Measurements from ENCODE around the gene PADI3. TPM values are rescaled to one million over a fixed set of nuclear protein-coding genes. Genes with fewer than 3 reads are reported as not detected.

The PADI3 gene
- under 1 TPM; 0.07 to 0.12 (median 0.09) TPM for polyA plus RNA-seq (ENCODE audit: insufficient read length in 3 of 3)
- long read RNA-seq, donor 1: 0 reads
- long read RNA-seq, donor 2: 0 reads
- long read RNA-seq, donor 3: 0 reads
- long read RNA-seq, donor 4: 0 reads
- long read RNA-seq, donor 5: 0 reads
- long read RNA-seq, donor 6: 0 reads
- long read RNA-seq, donor 7: 0 reads
- long read RNA-seq, donor 8: 0 reads
- long read RNA-seq, donor 9: 0 reads
- long read RNA-seq, donor 10: 0 reads
- long read RNA-seq, donor 11: 0 reads
- long read RNA-seq, donor 12: 0 reads
- long read RNA-seq, donor 13: 0 reads
- long read RNA-seq, donor 14: 0 reads
- long read RNA-seq, donor 15: 0 reads
- long read RNA-seq, donor 16: 0 reads

DNA sequence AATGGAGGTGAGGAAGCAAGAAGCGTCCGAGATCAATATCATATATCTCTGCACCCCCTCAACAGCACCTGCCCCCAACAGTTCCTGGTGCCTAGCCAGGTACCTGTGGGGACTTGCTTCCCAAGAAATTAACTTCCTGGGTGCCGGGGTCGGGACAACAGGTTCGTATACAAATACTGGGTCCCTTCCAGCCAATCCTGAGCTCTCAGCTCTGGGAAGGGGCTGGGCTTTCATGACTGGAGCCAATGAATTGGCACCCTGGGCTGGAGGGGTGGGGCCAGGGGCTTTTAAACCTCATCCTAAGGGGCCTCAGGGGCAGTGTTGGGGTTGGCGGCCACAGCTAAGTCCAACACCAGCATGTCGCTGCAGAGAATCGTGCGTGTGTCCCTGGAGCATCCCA lies at the start of gene PADI3:
Gene PADI3, plus strand, starts transcription at position 318 of the 400 bp plus-strand sequence. Its CDS starts 40 bp downstream, at position 358.
- DNase-seq: no peak

GRCh38 chr1:17199267-17200044 lies 49.4 kb upstream of the PADI3 start:
- DNase-seq: no peak

GRCh38 chr1:17200246-17200645 lies 48.7 kb upstream of the PADI3 start:
- DNase-seq: no peak

DNA sequence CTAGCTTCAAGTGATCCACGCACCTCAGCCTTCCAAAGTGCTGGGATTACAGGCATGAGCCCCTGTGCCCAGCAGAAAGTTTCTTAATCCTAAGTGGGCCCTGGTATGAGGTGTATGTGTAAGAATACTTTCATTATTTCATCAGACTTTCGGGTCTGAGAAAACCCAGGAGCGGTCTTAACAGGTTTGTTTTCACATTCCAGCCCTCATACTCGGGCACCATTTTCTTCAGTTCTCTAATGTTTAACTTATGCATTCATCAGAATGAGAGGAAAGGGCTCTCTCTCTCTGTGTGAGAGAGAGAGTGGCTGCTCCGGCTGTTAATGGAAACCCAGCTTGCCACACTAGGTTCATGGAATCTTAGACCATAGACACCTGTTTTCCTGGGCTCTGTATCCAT lies 48.1 kb upstream of the PADI3 start:
- DNase-seq: no peak

GRCh38 chr1:17201201-17202021 lies 47.5 kb upstream of the PADI3 start:
- DNase-seq: no peak

- DNase-seq: no peak
Measured at GRCh38 chr1:17204546-17205440, 44.1 kb upstream of the PADI3 start, which contains the start of gene PADI1. TSS of gene PADI1 (plus strand) at chr1:17205128. CDS start at chr1:17205218, 90 bp downstream.

- no peak for DNase-seq
Measured at GRCh38 chr1:17205652-17206051, 43.2 kb upstream of the PADI3 start.

DNA sequence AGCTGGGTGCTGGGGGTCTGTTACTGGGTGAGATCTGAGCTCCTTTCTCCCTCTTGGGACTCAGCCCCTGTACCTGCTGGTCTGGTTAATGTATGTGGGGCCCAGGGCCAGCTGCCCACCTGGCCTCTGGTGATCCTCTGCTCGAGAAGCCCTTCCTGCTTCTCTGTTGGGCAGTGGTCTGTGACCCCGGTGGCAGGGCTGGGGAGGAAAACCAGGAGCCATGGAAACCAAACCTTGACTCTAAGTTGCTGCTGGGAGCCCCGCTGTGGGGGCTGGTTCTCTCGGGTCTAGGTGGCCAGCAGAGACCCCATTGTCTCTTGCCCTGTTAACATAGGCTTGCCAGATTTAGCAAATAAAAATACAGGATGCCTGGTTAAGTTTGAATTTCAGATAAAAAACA lies 42.7 kb upstream of the PADI3 start:
- no peak for DNase-seq

GRCh38 chr1:17207046-17207445 lies 41.9 kb upstream of the PADI3 start:
- no peak for DNase-seq

DNA sequence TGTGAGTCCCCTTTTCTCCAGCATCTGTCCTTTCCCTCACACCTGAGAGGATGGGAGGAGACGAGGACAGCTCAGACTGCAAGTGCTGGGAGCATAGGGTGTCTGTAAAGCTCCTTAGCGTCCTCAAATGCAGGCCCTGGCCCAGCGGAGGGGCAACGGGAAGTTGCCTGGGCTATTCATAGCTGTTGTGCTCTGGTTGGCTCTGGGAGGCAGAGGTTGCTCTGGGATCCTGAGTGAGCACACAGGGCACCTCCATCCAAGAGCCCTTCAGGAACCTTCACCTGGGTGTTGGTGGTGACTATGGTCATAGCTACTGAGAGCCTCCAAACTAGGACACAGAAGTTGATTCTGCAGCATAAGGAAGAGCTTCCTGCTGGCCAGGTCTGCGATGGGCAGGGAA lies 41.4 kb upstream of the PADI3 start:
- DNase-seq: no peak

DNA sequence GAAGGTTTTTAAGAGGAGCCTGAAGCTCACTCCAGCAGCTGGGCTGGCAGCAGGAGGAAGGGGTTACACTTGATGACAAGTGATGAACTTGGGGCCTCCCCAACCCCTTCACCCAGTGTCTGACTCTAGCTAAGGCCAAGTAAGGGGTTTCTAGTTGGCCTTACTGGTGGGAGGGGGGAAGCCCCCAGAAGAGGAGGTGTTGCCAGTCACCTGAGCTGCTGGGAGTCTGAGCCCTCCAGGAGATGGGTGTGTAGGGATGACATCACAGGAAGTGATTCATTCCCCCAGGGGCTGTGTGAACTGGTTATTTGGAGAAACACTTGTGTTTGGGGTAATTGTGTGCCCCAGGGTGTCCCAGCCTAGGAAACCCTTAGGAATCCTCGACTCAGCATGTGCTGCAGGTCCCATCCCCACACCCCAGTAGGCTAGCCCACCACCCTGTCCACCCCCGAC lies 40.9 kb upstream of the PADI3 start:
- no peak for DNase-seq

GRCh38 chr1:17208546-17208945 lies 40.4 kb upstream of the PADI3 start:
- no peak for DNase-seq

DNA sequence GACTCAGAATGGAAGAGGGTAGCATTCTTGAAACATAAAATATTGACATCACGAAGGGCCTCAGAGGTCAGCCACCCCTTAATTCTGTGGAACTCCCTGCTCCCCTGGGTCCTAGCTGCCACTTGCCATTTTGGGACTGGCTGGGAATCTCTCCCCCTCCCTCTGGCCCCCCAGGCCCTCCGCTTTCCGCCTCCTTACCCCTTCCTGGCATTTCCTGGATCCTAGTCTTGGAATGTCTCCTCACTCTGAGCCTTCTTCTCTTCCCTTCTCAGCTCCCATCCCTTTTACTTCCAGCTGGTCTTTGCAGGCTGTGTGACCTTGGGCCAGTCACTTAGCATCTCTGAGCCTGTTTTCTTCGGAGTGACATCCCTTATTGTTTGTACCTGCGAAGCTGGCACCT lies 39.5 kb upstream of the PADI3 start:
- DNase-seq: no peak

GRCh38 chr1:17210176-17210575 lies 38.7 kb upstream of the PADI3 start:
- no peak for DNase-seq

DNA sequence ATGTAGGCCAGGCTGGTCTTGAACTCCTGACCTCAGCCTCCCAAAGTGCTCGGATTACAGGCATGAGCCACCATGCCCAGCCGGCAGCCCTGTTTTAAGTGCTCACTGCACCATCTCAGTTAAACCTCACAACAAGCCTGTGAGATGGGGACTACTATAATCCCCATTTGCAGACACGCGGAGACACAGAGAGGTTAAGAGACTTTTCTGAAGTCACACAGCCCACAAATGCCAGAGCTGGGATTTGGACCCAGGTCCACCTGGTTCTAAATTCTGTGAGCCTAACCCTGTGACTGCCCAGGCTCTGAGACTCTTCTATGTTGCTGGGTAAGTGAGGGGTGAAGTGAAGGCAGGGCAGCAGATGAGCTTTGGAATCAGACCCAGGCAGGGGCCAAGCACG lies 37.5 kb upstream of the PADI3 start:
- DNase-seq: no peak

GRCh38 chr1:17212009-17212408 lies 36.9 kb upstream of the PADI3 start:
- no peak for DNase-seq

DNA sequence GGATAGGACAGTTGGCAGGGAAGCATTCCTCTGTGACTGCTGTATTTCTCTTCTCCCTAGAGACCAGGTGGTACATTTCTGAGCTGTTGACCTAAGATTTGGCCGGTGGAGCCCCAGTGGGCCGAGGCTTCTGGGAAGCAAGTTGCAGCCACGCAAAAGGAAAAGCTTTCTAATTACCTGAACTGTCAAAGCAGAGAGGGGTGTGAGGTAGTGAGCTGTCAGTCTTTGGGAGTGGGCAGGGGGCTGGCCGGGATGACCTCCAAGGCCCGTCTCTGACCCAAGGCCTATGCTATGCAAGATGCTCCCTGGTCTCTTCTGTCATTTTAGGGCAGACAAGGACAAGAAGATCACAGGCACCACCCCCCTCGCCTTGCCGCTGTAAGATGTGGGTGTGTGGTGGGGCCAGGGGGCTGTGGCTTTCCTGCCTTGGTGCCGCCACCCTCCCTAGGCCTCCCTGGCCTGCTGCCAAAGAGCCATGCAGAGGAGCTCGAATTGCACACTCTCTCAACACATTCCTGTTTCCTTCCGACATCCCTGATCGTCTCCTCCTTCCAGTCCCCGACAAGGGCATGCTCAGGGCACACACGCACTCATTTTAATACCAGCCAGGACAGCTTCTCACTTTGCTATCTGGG lies 36.3 kb upstream of the PADI3 start:
- peak; percentile 85 for DNase-seq

GRCh38 chr1:17213148-17213781 lies 35.6 kb upstream of the PADI3 start:
- DNase-seq: no peak

DNA sequence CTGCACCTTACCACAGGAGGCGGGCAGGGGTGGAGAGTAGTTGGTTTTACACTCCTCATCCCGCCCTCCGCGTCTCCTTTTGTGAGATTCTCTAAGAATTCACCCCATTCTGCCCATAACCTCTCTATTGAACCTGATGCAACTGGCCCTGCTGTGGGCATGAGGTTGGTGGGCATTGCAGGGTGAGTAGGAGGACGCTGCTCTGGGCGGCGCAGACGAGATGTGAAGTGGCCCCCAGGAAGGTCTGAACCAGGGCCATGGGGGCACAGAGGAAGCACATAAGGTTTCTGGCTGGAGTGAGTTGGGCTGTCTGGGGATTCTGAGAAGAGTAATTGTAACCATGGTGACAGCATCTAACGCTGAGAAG lies 35.1 kb upstream of the PADI3 start:
- no peak for DNase-seq

- DNase-seq: no peak
Measured at GRCh38 chr1:17214876-17215544, 33.9 kb upstream of the PADI3 start.
